Heart left ventricle (tissue), 13 donors: ENCODE measurements around the gene CLDN6.

ENCODE experiments used
- CTCF ChIP-seq, 12 donors: fragments of 200-600 bp; sonication (generic) in 4 of 12; IDR thresholded peaks; one replicate each; pipeline versions ENCODE4 v1.5.0 to v1.8.0; 2018 to 2022; ENCODE audit warnings: antibody characterized with exemption in 12 of 12, mild to moderate bottlenecking in 5 of 12
- POLR2A ChIP-seq, 2 donors: fragments of 450-650 bp; IDR thresholded peaks; one replicate each; pipeline ENCODE4 v1.6.1; 2017; ENCODE audit warnings: antibody characterized with exemption in 2 of 2, mild to moderate bottlenecking in 2 of 2, moderate library complexity in 2 of 2
- donor health status: ischemic (EF 13 %, LVEDD 7.1; RV severe dilation, severe dysfunction).
- donor health status: DM: no; HTN: yes; CAD: no.
- donor health status: DM: no; HTN: no; CAD: no.
- donor health status: ischemic (EF 25% LVEDD 6.9; RV normal size, moderate dysfunction).
- donor health status: ischemic (EF 25% LVEDD 5.7; RV mildly dilated, moderate dysfunction).
- donor health status: ischemic (EF 35%, LVEDD 5.7; RV mildly dilated, moderate dysfunction).
- donor health status: nonischemic (EF 11% LVEDD 7.7; RV severe dilation, severe dysfunction).
- donor health status: DM: yes; HTN: yes; CAD: no.
- donor health status: PGD.
- donor health status: ischemic (EF 29% LVEDD 5.4; RV normal size, mild dysfunction).
- donor health status: nonischemic (EF 23%, LVEDD 6.1; RV moderate dilation, normal function).

DNA sequence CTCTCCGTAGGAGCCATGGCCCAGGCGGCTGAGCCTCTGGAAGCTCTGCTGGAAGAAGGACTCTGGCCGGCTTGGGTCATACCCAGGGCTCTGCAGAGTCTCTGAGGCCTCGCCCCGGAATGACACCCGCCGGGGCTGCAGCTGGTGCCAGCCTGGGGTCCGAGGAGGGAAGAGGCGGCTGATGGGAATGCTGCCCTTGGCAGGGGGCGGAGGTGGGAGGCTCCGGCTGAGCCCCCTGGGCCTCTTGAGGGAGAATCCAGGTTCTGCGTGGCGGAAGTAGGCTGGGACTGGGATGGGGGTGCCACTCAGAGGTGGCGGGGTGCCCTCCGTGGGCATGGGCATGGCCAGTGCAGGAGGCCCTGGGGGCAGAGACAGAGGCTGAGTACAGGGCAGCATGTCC lies 41.3 kb downstream of the CLDN6 start:
- TF ChIP-seq POLR2A (IDR thresholded peaks at IDR 0.05) (no peak), CTCF (IDR thresholded peaks at IDR 0.05) (no peak)
